Trophoblast cell (in vitro differentiated cells and primary cell): ENCODE data around the gene TPSB2.
"Not testable (repeated sequence)": the region's sequence is repeated elsewhere in the genome, so short reads cannot be mapped to it uniquely, and the experiment has no call there.

Experiments
- DNase-seq, 2 donors: peaks; one replicate each; pipeline ENCODE4 v3.0.0-alpha.2; 2016
- H2AFZ ChIP-seq: 2 replicates; pipeline ENCODE4 v1.6.1; 2013; ENCODE audit warnings: low read length, moderate library complexity, mild to moderate bottlenecking; ENCODE audit not compliant: insufficient read depth, poor library complexity
- H2AK5ac ChIP-seq: 2 replicates; pipeline ENCODE4 v1.6.1; 2013; ENCODE audit warnings: mild to moderate bottlenecking, low read length
- H2BK120ac ChIP-seq: 2 replicates; pipeline ENCODE4 v1.6.1; 2013; ENCODE audit warnings: low read length, mild to moderate bottlenecking, moderate library complexity; ENCODE audit not compliant: insufficient read depth, poor library complexity
- H2BK12ac ChIP-seq: 2 replicates; pipeline ENCODE4 v1.6.1; 2013; ENCODE audit warnings: mild to moderate bottlenecking, low read length, moderate library complexity
- H2BK5ac ChIP-seq: 2 replicates; pipeline ENCODE4 v1.6.1; 2013; ENCODE audit warnings: low read length, low read depth, moderate library complexity, mild to moderate bottlenecking; ENCODE audit not compliant: poor library complexity
- H3K14ac ChIP-seq: 2 replicates; pipeline ENCODE4 v1.6.1; 2013; ENCODE audit warnings: mild to moderate bottlenecking, low read length
- H3K18ac ChIP-seq: 2 replicates; pipeline ENCODE4 v1.6.1; 2013; ENCODE audit warnings: mild to moderate bottlenecking, low read length
- H3K23ac ChIP-seq: 2 replicates; pipeline ENCODE4 v1.6.1; 2013; ENCODE audit warnings: low read length
- H3K27ac ChIP-seq: 2 replicates; pipeline ENCODE4 v1.5.1; 2013; ENCODE audit warnings: low read depth, mild to moderate bottlenecking, inconsistent platforms, low read length, moderate library complexity
- H3K27me3 ChIP-seq: 2 replicates; pipeline ENCODE4 v1.6.1; 2013; ENCODE audit warnings: inconsistent platforms, mild to moderate bottlenecking, low read length, moderate library complexity; ENCODE audit not compliant: insufficient read depth
- H3K36me3 ChIP-seq, 2 experiments: 1 replicate in 1 of 2; 2 replicates in 1 of 2; pipeline ENCODE4 v1.6.1; 2013; ENCODE audit warnings: low read length in 2 of 2, mild to moderate bottlenecking in 2 of 2, moderate library complexity in 1 of 2; ENCODE audit not compliant: insufficient read depth in 2 of 2, control insufficient read depth in 1 of 2
- H3K4ac ChIP-seq: 2 replicates; pipeline ENCODE4 v1.6.1; 2013; ENCODE audit warnings: low read depth, mild to moderate bottlenecking, low read length, moderate library complexity
- H3K4me1 ChIP-seq, 2 experiments: 1 replicate in 1 of 2; 2 replicates in 1 of 2; pipeline ENCODE4 v1.6.1; 2013; ENCODE audit warnings: low read length in 2 of 2, mild to moderate bottlenecking in 2 of 2, moderate library complexity in 1 of 2; ENCODE audit not compliant: insufficient read depth in 2 of 2, control insufficient read depth in 1 of 2
- H3K4me2 ChIP-seq: 2 replicates; pipeline ENCODE4 v1.6.1; 2013; ENCODE audit warnings: inconsistent platforms, mild to moderate bottlenecking, low read length, moderate library complexity
- H3K4me3 ChIP-seq: 2 replicates; pipeline ENCODE4 v1.5.1; 2013; ENCODE audit warnings: mild to moderate bottlenecking, low read depth, low read length, inconsistent platforms
- H3K79me1 ChIP-seq: one replicate; pipeline ENCODE4 v1.6.1; 2013; ENCODE audit warnings: low read length
- H3K79me2 ChIP-seq: 2 replicates; pipeline ENCODE4 v1.6.1; 2013; ENCODE audit warnings: low read length, mild to moderate bottlenecking; ENCODE audit not compliant: control insufficient read depth, insufficient read depth, poor library complexity
- H3K9ac ChIP-seq: 2 replicates; pipeline ENCODE4 v1.6.1; 2013; ENCODE audit warnings: mild to moderate bottlenecking, low read length
- H3K9me3 ChIP-seq: 2 replicates; pipeline ENCODE4 v1.6.1; 2013; ENCODE audit warnings: low read depth, mild to moderate bottlenecking, control low read depth, inconsistent platforms, low read length; ENCODE audit not compliant: insufficient read depth
- H4K12ac ChIP-seq: 2 replicates; pipeline ENCODE4 v1.6.1; 2013; ENCODE audit warnings: low read depth, mild to moderate bottlenecking, low read length, moderate library complexity
- H4K8ac ChIP-seq: 2 replicates; pipeline ENCODE4 v1.6.1; 2013; ENCODE audit warnings: low read depth, mild to moderate bottlenecking, low read length, moderate library complexity
- H4K91ac ChIP-seq: one replicate; pipeline ENCODE4 v1.6.1; 2013; ENCODE audit warnings: low read depth, mild to moderate bottlenecking, low read length, moderate library complexity
- WGBS: extraction: QIAGEN DNeasy Blood & Tissue Kit; methylation state at CpG from one replicate; pipeline ENCODE4 v1.1.7; 2013; ENCODE audit warnings: missing lambda C conversion rate; ENCODE audit not compliant: insufficient read length, insufficient coverage; ENCODE audit errors: extremely low coverage; 5-methylcytosine and 5-hydroxymethylcytosine counted together

The TPSB2 gene

DNA sequence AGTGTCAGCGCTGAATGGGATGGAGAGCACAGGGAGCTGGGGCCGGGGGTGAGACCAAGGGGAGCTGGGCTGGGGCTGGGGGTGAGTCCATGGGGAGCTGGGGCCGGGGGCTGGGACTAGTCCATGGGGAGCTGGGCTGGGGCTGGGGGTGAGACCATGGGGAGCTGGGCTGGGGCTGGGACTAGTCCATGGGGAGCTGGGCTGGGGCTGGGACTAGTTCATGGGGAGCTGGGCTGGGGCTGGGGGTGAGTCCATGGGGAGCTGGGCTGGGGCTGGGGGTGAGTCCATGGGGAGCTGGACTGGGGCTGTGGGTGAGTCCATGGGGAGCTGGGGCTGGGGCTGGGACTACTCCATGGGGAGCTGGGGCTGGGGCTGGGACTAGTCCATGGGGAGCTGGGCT lies 24.8 kb upstream of the TPSB2 start:
- H3K79me2 ChIP-seq, H3K4me2 ChIP-seq, H3K27ac ChIP-seq, H2BK12ac ChIP-seq, H4K12ac ChIP-seq, H3K36me3 ChIP-seq, DNase-seq, H3K4me3 ChIP-seq, H3K27me3 ChIP-seq, H3K18ac ChIP-seq, H3K4me1 ChIP-seq, H3K4ac ChIP-seq, H4K91ac ChIP-seq, H3K9me3 ChIP-seq, H3K23ac ChIP-seq, H4K8ac ChIP-seq, H3K79me1 ChIP-seq, H2BK120ac ChIP-seq, H3K14ac ChIP-seq, H3K9ac ChIP-seq, H2BK5ac ChIP-seq, H2AK5ac ChIP-seq, H2AFZ ChIP-seq: not testable (repeated sequence)
- WGBS = no CpG with 5 or more reads among the region's 3 CpGs

DNA sequence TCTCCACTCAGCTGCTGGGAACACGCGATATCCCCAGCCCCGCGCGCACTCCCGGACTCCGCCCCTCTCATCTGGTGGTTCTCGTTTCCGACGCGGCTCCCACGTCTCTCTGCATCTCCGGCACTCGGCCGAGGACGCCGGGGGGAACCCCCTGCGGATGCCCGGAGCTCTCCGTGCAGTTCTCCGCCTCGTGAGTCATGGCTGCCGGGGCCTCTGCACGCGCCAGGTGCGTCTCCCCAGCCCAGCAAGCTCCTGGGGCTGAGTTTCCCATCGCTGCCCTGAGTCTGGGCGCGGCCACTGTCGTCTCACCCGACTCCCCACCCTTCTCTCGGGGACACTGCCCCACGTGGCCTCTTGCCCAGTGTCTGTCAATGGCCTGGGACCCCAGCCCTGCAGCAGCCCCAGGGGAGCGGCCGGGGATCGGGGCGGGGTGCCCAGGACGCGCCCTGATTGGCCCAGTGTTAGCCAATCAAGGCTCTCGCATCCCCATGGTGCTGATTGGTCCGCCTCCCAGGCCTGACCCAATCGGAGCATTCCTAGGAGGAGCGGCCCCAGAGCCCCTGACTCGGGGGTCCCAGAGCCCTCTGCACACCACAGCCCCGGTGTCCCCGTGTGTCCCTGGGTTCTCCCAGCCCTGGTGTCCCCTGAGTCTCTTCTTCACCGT lies 23.8 kb upstream of the TPSB2 start:
- not testable (repeated sequence) for H3K14ac ChIP-seq, H3K4ac ChIP-seq, H3K4me1 ChIP-seq, H4K8ac ChIP-seq, H4K12ac ChIP-seq, H3K79me1 ChIP-seq, H4K91ac ChIP-seq, H3K18ac ChIP-seq, DNase-seq, H3K4me3 ChIP-seq, H2BK120ac ChIP-seq, H3K27me3 ChIP-seq, H3K9ac ChIP-seq, H2BK5ac ChIP-seq, H3K4me2 ChIP-seq, H2AK5ac ChIP-seq, H3K9me3 ChIP-seq, H2BK12ac ChIP-seq, H2AFZ ChIP-seq, H3K23ac ChIP-seq, H3K79me2 ChIP-seq, H3K27ac ChIP-seq, H3K36me3 ChIP-seq
- WGBS = no CpG with 5 or more reads among the region's 47 CpGs

DNA sequence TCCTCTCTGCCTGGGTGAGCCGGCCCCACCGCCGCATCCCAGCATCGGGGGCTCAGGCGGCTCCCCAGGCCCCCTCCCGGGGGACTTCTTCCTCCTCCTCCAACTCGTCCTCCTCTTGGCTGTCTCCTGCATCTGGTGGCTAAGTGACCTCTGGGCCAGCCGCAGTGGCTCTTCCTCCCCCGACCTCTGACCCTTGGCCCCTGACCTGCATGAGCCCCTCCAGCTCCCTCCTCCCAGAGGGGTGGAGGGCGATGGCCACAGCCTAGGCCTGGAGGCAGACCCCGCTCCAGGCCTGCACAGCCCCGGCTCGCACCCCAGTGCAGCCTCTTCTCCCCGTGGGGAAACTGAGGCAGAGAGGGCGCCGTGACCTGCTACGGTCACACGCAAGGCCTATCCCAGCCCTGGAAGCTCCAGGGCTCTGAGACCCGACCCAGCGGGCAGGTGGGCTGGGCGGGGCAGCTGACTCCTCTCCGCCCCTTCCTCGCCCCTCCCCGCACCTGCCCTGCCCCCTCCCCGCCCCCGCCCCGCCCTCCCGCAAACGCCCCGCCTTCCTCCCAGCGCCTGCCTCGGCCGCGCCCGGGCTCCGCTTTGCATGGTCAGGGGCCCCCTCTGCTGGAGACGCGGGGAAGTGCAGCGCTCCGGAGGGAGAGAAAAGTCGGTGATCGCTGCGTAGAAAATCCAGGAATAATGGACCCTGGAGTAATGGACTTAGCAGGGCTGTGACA lies 19.2 kb upstream of the TPSB2 start:
- not testable (repeated sequence) for H3K4me2 ChIP-seq, H3K4me3 ChIP-seq, H4K8ac ChIP-seq, H2AK5ac ChIP-seq, H3K4ac ChIP-seq, H2AFZ ChIP-seq, H3K79me2 ChIP-seq, H3K9me3 ChIP-seq, H2BK5ac ChIP-seq, H3K4me1 ChIP-seq, H3K27me3 ChIP-seq, H3K23ac ChIP-seq, H4K12ac ChIP-seq, H2BK120ac ChIP-seq, H4K91ac ChIP-seq, DNase-seq, H3K79me1 ChIP-seq, H3K18ac ChIP-seq, H3K14ac ChIP-seq, H3K36me3 ChIP-seq, H3K9ac ChIP-seq, H2BK12ac ChIP-seq, H3K27ac ChIP-seq
- WGBS = no CpG with 5 or more reads among the region's 43 CpGs

DNA sequence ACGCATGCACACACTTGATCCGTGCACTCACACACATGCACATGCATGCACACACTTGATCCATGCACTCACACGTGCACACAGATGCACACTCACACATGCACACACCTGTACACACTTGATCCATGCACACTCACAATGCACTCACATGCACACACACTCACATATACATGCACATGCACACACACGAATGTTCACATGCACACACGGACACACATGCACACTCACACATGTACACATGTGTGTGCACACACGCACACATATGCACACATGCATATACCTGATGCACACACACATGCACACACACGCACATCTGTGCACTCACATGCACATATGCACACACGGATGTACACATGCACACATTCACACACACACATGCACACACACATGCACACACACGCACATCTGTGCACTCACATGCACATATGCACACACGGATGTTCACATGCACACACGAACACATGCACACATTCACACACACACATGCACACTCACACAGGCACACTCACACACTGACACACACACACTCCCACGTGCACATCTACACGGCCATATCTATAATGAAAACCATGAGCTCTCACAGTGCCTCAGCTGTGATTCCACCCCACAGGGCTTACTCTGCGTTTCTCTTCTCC lies 18.0 kb upstream of the TPSB2 start:
- H3K9me3 ChIP-seq, H3K4me2 ChIP-seq, H3K36me3 ChIP-seq, H3K27me3 ChIP-seq, H3K9ac ChIP-seq, H2AFZ ChIP-seq, H2BK12ac ChIP-seq, H2BK120ac ChIP-seq, H3K79me2 ChIP-seq, H3K4me1 ChIP-seq, H3K79me1 ChIP-seq, H3K27ac ChIP-seq, H4K91ac ChIP-seq, H2AK5ac ChIP-seq, DNase-seq, H3K14ac ChIP-seq, H3K4ac ChIP-seq, H4K12ac ChIP-seq, H2BK5ac ChIP-seq, H3K18ac ChIP-seq, H4K8ac ChIP-seq: not testable (repeated sequence)
- Histone ChIP-seq H3K4me3 (peak overlapping the region; percentile 59), H3K23ac (peak overlapping the region; percentile 94)
- no CpG with 5 or more reads among the region's 14 CpGs for WGBS
